Heart left ventricle (tissue), 16 donors: ENCODE measurements around the gene CDK2AP2. TPM values are rescaled to one million over a fixed set of nuclear protein-coding genes. Genes with fewer than 3 reads are reported as not detected.
A peak's percentile ranks its signal among the peaks of the same experiment; 100 is the strongest.

ENCODE experiments used
- ATAC-seq, 4 donors: fragments of 200-7000 bp; cut with Tn5 transposase; one replicate each; pipeline ENCODE4 v1.9.1; 2020 to 2022; ENCODE audit warnings: moderate library complexity in 4 of 4, mild to moderate bottlenecking in 3 of 4, moderate number of reproducible peaks in 1 of 4
- DNase-seq, 5 donors: peaks; one replicate each; pipeline ENCODE4 v3.0.0-alpha.2; 2020
- H3K27ac ChIP-seq, 12 donors: fragments of 200-600 bp; sonication (generic) in 4 of 12; one replicate each; pipeline versions ENCODE4 v1.5.0 to v1.8.0; 2016 to 2022; ENCODE audit warnings: mild to moderate bottlenecking in 2 of 12
- H3K27me3 ChIP-seq, 9 donors: fragments of 200-600 bp; sonication (generic) in 2 of 9; one replicate each; pipeline versions ENCODE4 v1.5.1 to v1.8.0; 2016 to 2022; ENCODE audit warnings: mild to moderate bottlenecking in 3 of 9
- H3K36me3 ChIP-seq, 9 donors: fragments of 200-600 bp; sonication (generic) in 2 of 9; one replicate each; pipeline versions ENCODE4 v1.5.0 to v1.8.0; 2018 to 2022; ENCODE audit warnings: mild to moderate bottlenecking in 2 of 9
- H3K4me1 ChIP-seq, 12 donors: fragments of 200-600 bp; sonication (generic) in 4 of 12; one replicate each; pipeline versions ENCODE4 v1.5.0 to v1.8.0; 2016 to 2022; ENCODE audit warnings: mild to moderate bottlenecking in 3 of 12
- H3K4me3 ChIP-seq, 12 donors: fragments of 200-600 bp; sonication (generic) in 4 of 12; one replicate each; pipeline versions ENCODE4 v1.5.0 to v1.8.0; 2017 to 2022; ENCODE audit warnings: mild to moderate bottlenecking in 9 of 12, moderate library complexity in 4 of 12
- H3K9me3 ChIP-seq, 12 donors: fragments of 200-600 bp; sonication (generic) in 4 of 12; one replicate each; pipeline versions ENCODE4 v1.5.0 to v1.8.0; 2016 to 2022; ENCODE audit warnings: mild to moderate bottlenecking in 1 of 12
- POLR2A ChIP-seq, 2 donors: fragments of 450-650 bp; IDR thresholded peaks; one replicate each; pipeline ENCODE4 v1.6.1; 2017; ENCODE audit warnings: antibody characterized with exemption in 2 of 2, mild to moderate bottlenecking in 2 of 2, moderate library complexity in 2 of 2
- WGBS, 4 donors: extraction: QIAGEN DNeasy Blood & Tissue Kit in 2 of 4; methylation state at CpG; one replicate each; pipeline versions ENCODE4 v1.1.5 to v1.1.7; 2013 to 2018; 5-methylcytosine and 5-hydroxymethylcytosine counted together
- intact Hi-C, 10 donors: fragments of 100-400 bp; cut with DNase I; formaldehyde crosslinking; loops; one replicate each; pipeline versions ENCODE4 v1.11.1 to v1.14.2; 2022
- polyA plus RNA-seq, 2 donors: library from polyadenylated mRNA; stranded (reverse); fragments of 200-250 nt; gene quantifications; one replicate each; pipeline ENCODE4 v1.2.3, GENCODE V29; 2013
- total RNA-seq, 9 donors: library from RNA; depleted of rRNA in 2 of 9; stranded (reverse); fragments of >200 nt in 2 of 9; fragmentation: NEBNext Ultra II Directional in 3 of 9; extraction: Animal tissue kit (Norgen Biotek cat#: 25700) in 3 of 9; gene quantifications; one replicate each; pipeline versions ENCODE4 v1.1.0 to v1.2.4, GENCODE V29; 2016 to 2023
- TF ChIP-seq, protein P1 (sequence below), 12 donors: fragments of 200-600 bp; sonication (generic) in 4 of 12; IDR thresholded peaks; one replicate each; pipeline versions ENCODE4 v1.5.0 to v1.8.0; 2018 to 2022; ENCODE audit warnings: antibody characterized with exemption in 12 of 12, mild to moderate bottlenecking in 5 of 12
- donor health status: ischemic (EF 13 %, LVEDD 7.1; RV severe dilation, severe dysfunction).
- donor health status: healthy with polysubstance abuse.
- donor health status: DM: no; HTN: yes; CAD: no.
- donor health status: DM: no; HTN: no; CAD: no.
- donor health status: ischemic (EF 25% LVEDD 6.9; RV normal size, moderate dysfunction).
- donor health status: ischemic (EF 25% LVEDD 5.7; RV mildly dilated, moderate dysfunction).
- donor health status: healthy.
- donor health status: DM: yes; HTN: yes; CAD: no.
- donor health status: ischemic (EF 35%, LVEDD 5.7; RV mildly dilated, moderate dysfunction).
- donor health status: nonischemic (EF 11% LVEDD 7.7; RV severe dilation, severe dysfunction).
- donor health status: DM: yes; HTN: yes; CAD: no.
- donor health status: PGD.
- donor health status: ischemic (EF 29% LVEDD 5.4; RV normal size, mild dysfunction).
- donor health status: nonischemic (EF 23%, LVEDD 6.1; RV moderate dilation, normal function).

The CDK2AP2 gene
- total and polyA plus RNA-seq, 11 donors, result 37.0 to 461 (median 60.1) TPM

DNA sequence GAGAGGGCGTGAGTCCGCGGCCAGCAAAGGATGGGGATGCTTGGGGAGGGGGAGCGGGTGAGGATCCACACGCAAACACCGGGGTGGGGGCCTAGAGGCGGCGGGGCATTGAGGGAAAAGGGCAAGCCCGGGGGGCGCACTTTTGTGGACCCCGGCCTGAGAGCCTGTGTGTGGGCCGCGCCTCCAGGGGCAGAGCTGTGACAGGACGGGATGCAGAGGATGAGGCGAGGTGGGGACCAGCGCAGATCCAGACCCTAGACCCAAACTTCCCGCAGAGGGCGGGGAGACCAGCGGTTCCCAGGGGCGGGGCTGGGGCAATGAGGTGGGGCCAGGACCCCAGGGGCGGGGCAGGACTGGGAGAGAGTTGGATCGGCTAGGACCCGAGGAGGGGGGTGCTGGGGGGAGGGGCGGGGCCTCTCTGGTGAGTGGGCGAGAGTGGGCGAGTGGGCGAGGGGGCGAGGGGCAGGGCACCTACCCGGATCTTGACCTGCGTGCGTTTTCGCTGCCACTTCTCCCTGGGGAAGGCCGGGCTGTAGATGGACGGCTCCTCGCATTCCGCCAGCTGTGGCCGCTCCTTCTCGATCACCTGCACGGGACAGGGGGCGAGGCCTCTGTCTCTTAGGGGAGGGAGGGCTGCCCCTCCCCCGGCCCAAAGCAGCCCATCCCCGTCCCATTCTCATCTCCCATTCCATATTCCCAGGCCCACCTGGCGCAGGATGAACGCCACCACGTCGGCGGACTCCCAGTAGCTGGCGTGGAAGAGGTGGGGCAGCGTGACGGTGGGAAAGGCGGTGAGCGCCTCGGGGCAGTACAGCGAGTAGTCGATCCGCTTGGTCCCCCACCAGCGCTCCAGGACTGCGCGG is 13.4 kb downstream of the CDK2AP2 start:
- intact Hi-C loops, result no loop called here

DNA sequence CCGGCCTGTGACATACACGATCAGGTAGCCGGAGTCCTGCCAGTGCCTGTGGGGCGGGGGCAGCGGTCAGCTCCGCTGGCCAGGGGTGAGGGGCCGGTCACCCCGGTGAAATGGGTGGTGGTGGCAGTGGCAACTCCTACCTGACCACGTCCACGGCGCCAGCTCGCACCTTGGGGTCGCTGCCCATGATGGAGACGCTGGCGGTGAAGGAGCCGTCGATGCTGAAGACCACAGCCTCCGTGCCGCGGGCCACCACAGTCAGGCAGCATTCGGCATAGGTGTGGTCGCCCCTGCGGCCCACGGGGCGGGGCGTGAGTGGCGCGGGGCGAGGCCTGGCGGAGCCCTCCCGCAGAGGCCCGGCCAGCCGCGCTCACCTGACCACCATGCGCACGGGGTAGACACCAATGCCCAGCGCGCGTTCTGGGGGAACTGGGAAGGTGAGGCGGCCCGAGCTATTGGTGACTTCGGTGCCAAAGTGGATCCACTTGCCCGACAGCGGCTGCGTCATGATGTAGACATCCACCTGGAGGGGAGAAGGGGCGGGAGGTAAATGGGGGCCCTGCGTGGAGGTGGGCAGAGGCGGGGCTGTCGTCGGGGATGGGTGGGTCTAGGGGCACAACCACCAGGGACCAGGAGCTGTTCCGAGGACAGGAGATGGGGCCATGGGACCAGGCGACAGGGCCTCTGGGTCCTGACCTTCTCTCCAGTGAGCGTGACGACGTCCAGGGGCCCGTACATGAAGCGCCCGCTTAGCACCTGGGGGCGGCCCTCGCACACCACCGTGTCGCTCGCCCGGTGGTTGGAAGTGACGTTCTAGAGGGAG is 14.2 kb downstream of the CDK2AP2 start:
- Histone ChIP-seq H3K36me3 (peaks cover 0 to 97% (median 68%) of the 10 kb centered on the region in 9 donors), H3K27me3 (no peaks in the 10 kb centered on the region), H3K9me3 (no peaks in the 10 kb centered on the region), H3K4me3 (no peak overlapping the region), H3K4me1 (peaks cover 0 to 4% (median 0%) of the 10 kb centered on the region in 12 donors), H3K27ac (no peak overlapping the region)
- TF ChIP-seq, protein P1, sequence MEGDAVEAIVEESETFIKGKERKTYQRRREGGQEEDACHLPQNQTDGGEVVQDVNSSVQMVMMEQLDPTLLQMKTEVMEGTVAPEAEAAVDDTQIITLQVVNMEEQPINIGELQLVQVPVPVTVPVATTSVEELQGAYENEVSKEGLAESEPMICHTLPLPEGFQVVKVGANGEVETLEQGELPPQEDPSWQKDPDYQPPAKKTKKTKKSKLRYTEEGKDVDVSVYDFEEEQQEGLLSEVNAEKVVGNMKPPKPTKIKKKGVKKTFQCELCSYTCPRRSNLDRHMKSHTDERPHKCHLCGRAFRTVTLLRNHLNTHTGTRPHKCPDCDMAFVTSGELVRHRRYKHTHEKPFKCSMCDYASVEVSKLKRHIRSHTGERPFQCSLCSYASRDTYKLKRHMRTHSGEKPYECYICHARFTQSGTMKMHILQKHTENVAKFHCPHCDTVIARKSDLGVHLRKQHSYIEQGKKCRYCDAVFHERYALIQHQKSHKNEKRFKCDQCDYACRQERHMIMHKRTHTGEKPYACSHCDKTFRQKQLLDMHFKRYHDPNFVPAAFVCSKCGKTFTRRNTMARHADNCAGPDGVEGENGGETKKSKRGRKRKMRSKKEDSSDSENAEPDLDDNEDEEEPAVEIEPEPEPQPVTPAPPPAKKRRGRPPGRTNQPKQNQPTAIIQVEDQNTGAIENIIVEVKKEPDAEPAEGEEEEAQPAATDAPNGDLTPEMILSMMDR (IDR thresholded peaks at IDR 0.05), result no peak
- TF ChIP-seq POLR2A (IDR thresholded peaks at IDR 0.05), result no peak
- WGBS, 4 donors, result 93 to 97% (median 96%) methylated on average over 63 to 65 of the region's 65 CpGs
- intact Hi-C loops, result no loop called here
- ATAC-seq (no peak), DNase-seq (peak in 1 of 5 donors; percentile 61)

More for the DNA sequence above, 13.4 kb downstream of the CDK2AP2 start:
- H3K27me3 ChIP-seq, result no peaks in the 10 kb centered on the region
- TF ChIP-seq, protein P1 (IDR thresholded peaks at IDR 0.05), result no peak
- TF ChIP-seq POLR2A (IDR thresholded peaks at IDR 0.05), result no peak
- H3K9me3 ChIP-seq, result no peaks in the 10 kb centered on the region
- peaks cover 0 to 6% (median 0%) of the 10 kb centered on the region in 12 donors for H3K4me1 ChIP-seq
- 92 to 94% (median 93%) methylated on average over 47 to 59 of the region's 59 CpGs for WGBS, 4 donors
- DNase-seq (no peak), ATAC-seq (no peak)
- H3K4me3 ChIP-seq, result no peak overlapping the region
- H3K36me3 ChIP-seq, result peaks cover 0 to 94% (median 66%) of the 10 kb centered on the region in 9 donors
- H3K27ac ChIP-seq, result no peak overlapping the region

DNA sequence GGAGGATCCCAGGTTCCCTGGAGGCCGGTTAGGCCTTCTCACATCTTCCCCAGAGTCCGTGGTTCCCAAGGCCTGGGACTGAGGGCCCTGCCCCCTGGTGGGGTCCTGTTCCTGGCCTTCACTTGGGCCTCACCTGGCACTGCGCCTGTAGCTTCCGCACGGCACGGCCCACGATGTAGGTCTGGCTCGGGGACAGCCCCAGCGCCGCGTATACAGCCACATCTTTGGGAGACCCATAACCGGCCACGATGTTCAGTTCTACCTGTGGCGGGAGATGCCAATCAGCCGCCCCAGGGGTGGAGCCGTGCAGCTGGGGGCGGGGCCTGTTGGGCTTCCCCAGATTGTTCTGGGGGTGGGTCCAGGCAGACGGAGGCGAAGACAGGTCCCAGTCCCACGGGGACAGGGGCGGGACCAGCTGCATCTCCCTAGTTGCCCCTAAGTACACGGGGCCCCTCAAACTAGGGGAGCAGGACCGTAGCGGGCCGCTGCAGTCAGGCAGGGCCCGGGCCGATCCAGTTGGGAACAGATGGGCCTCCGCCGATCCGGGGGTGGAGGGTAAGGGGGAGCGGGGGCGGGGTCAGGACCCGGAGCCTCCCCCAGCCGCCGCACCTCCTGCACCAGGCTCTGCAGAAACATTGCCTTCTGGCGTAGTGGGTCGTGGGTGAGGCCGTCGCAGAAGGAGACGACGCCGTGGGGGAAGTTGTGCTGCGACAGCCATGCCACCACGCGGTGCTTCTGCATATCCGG is 15.0 kb downstream of the CDK2AP2 start:
- H3K27me3 ChIP-seq, result no peaks in the 10 kb centered on the region
- intact Hi-C loops, result no loop called here
- no peak overlapping the region for H3K27ac ChIP-seq
- H3K4me3 ChIP-seq, result no peak overlapping the region
- ATAC-seq (no peak), DNase-seq (peak in 1 of 5 donors; percentile 63)
- H3K4me1 ChIP-seq, result no peaks in the 10 kb centered on the region
- no peaks in the 10 kb centered on the region for H3K9me3 ChIP-seq
- 85 to 91% (median 87%) methylated on average over 29 to 46 of the region's 46 CpGs for WGBS, 4 donors
- H3K36me3 ChIP-seq, result peaks cover 0 to 93% (median 71%) of the 10 kb centered on the region in 9 donors
- TF ChIP-seq, protein P1 (IDR thresholded peaks at IDR 0.05), result no peak
